ENCODE data around the gene ZNF593OS. TPM values are rescaled to one million over a fixed set of nuclear protein-coding genes. Genes with fewer than 3 reads are reported as not detected.

The ZNF593OS gene
- total and polyA plus RNA-seq, 2 of the 8 experiments (the other 6 are each of a cell fraction or from before 2014, with no cell fraction given), result not detected

DNA sequence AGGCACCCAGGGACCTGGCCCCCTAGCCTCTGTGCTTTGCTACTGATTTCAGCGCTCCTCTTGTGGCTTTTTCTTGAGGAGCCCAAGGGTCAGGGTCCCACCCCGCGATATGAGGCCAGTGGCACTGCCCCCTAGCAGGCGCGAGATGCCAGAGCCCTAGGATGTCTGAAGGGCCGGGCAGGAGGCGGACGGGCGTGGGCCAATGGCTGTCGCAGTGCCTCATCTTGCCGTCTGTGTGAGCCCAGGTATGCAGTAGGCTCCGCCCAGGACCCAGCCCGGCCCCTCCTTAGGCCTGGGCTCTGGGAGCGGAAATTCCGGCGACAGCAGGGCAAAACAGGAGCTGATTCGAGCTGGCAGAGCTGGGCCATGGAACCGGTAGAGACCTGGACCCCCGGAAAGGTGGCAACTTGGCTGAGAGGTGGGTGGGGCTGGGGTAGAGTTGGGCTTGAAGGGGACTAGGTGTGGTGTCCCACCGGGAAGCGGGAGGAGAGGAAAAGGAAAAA lies 5.6 kb upstream of the ZNF593OS start, which contains the start of gene CNKSR1:
Gene CNKSR1, plus strand, starts transcription at position 310 of the 503 bp plus-strand sequence. Its CDS starts 57 bp downstream, at position 367.
- Histone ChIP-seq H3K4ac (replicated peaks; ENCODE audit: insufficient read length, low read depth, low read length) (peak within 1 kb of the TSS; percentile 66), H2AFZ (ENCODE audit: low read length) (no peak within 1 kb of the TSS), H2AK5ac (ENCODE audit: low read depth, low read length) (no peak within 1 kb of the TSS), H3K18ac (ENCODE audit: extremely low read depth, low read length) (no peak within 1 kb of the TSS), H3K56ac (replicated peaks; ENCODE audit: insufficient read length, low read depth, low read length) (no peak within 1 kb of the TSS), H4K8ac (ENCODE audit: extremely low read depth, insufficient read depth, low read length) (peak within 1 kb of the TSS; percentile 78; the same call in 1 of the 2 replicates), H4K20me1 (replicated peaks in 1 of 2; ENCODE audit: control insufficient read depth in 1 of 2, insufficient read depth in 2 of 2, low read length in 2 of 2) (peaks cover 0 to 2% of the 10 kb centered on the region in 2 experiments), H3K79me1 (ENCODE audit: low read depth, low read length) (no peaks in the 10 kb centered on the region; the same call in 1 of the 2 replicates), H3K23ac (ENCODE audit: insufficient read length) (no peak within 1 kb of the TSS), H3K14ac (ENCODE audit: insufficient read length) (no peak within 1 kb of the TSS), H2BK20ac (ENCODE audit: low read length) (no peak within 1 kb of the TSS), H2BK15ac (ENCODE audit: low read length) (no peak within 1 kb of the TSS; the same call in 1 of the 2 replicates), H3K36me3 (ENCODE audit: control insufficient read depth in 2 of 4, insufficient read depth in 4 of 4, low read length in 3 of 4) (peaks cover 0 to 3% (median 0%) of the 10 kb centered on the region in 4 experiments; a peak in 1 of 8 replicates), H2BK5ac (ENCODE audit: low read depth, low read length) (no peak within 1 kb of the TSS), H3K4me1 (replicated peaks in 1 of 4; ENCODE audit: control insufficient read depth in 3 of 4, insufficient read depth in 4 of 4, low read length in 3 of 4) (peaks cover 0 to 2% (median 0%) of the 10 kb centered on the region in 4 experiments; a peak in 4 of 7 replicates), H3K27ac (ENCODE audit: low read depth, low read length) (peak within 1 kb of the TSS; percentile 75), H2BK12ac (ENCODE audit: low read depth, low read length) (no peak within 1 kb of the TSS), H3K4me3 (ENCODE audit: extremely low read depth in 1 of 4, insufficient read depth in 2 of 4, low read depth in 3 of 4, low read length in 4 of 4) (peak within 1 kb of the TSS; percentile 25 to 54 (median 32); a peak in 5 of 8 replicates), H4K5ac (ENCODE audit: insufficient read length, low read depth, low read length) (peak within 1 kb of the TSS; percentile 27), H2BK120ac (replicated peaks; ENCODE audit: low read depth, low read length) (no peak within 1 kb of the TSS), H3K4me2 (ENCODE audit: insufficient read depth in 1 of 2, low read depth in 2 of 2, low read length in 2 of 2) (peak within 1 kb of the TSS; percentile 26 to 76; a peak in 3 of 4 replicates), H3K79me2 (ENCODE audit: control insufficient read depth in 1 of 2, insufficient read depth in 2 of 2, low read length in 2 of 2) (no peaks in the 10 kb centered on the region), H3K27me3 (replicated peaks in 1 of 4; ENCODE audit: control insufficient read depth in 3 of 4, extremely low read depth in 1 of 4, insufficient read depth in 3 of 4, low read length in 3 of 4) (no peaks in the 10 kb centered on the region), H4K91ac (replicated peaks; ENCODE audit: insufficient read length, low read length) (no peak within 1 kb of the TSS), H3K9me3 (ENCODE audit: insufficient read depth in 2 of 2, low read depth in 1 of 2, low read length in 1 of 2) (no peaks in the 10 kb centered on the region), H3K23me2 (ENCODE audit: low read depth, low read length) (peaks cover 2% of the 10 kb centered on the region; the same call in 1 of the 2 replicates), H3K9ac (replicated peaks in 1 of 4; ENCODE audit: extremely low read depth in 1 of 4, low read depth in 3 of 4, low read length in 3 of 4) (peak within 1 kb of the TSS in 3 of 4 experiments; percentile 34 to 66 (median 40); a peak in 3 of 7 replicates)
- ChIA-PET POLR2A (ENCODE audit: partially characterized antibody) (interaction anchor here (0.6 to 3.9 kb wide), 4 partner anchors 8 to 102 kb away, joined by 3 to 22 read pairs (median 3); partner anchors contain the start of genes C1orf232, CATSPER4 and SH3BGRL3), CTCF (ENCODE audit: partially characterized antibody) (interaction anchor here (0.5 to 16.2 kb wide), 16 partner anchors 9 to 293 kb away, joined by 3 to 159 read pairs (median 4); partner anchors contain the start of genes CATSPER4, CEP85 and SH3BGRL3)
- 13% methylated on average over 19 of the region's 21 CpGs; no CpG with 5 or more reads in 1 of the 2 experiments for WGBS, 2 experiments (ENCODE audit: extremely low coverage in 1 of 2, insufficient coverage in 1 of 2, insufficient read length in 1 of 2, insufficient replicate concordance in 2 of 2, low coverage in 1 of 2, low lambda C conversion rate in 2 of 2, missing lambda C conversion rate in 1 of 2)
- DNase-seq (ENCODE audit: low read depth in 1 of 2, low spot score in 2 of 2) (peak; percentile 89 to 90), FAIRE-seq (no peak)
- TF ChIP-seq HDAC2 (IDR thresholded peaks at IDR 0.05; ENCODE audit: borderline replicate concordance in 1 of 2, low read depth in 2 of 2, low read length in 2 of 2) (peak in 1 of 2 experiments; percentile 54; a peak in 1 of 4 replicates), TAF7 (optimal IDR thresholded peaks at IDR 0.05; ENCODE audit: borderline replicate concordance, low read depth, low read length) (peak; percentile 48), SUZ12 (IDR thresholded peaks at IDR 0.05; ENCODE audit: low read length) (no peak), YY1 (IDR thresholded peaks at IDR 0.05; ENCODE audit: low read depth, low read length) (peak; percentile 77), KDM1A (IDR thresholded peaks at IDR 0.05; ENCODE audit: borderline replicate concordance, low read length) (peak; percentile 10; the same call in 1 of the 2 replicates), ASH2L (IDR thresholded peaks at IDR 0.05; ENCODE audit: low read length) (no peak), POLR2A (IDR thresholded peaks at IDR 0.05; ENCODE audit: control extremely low read depth in 1 of 2, low read depth in 2 of 2, low read length in 2 of 2) (peak in 1 of 2 experiments; percentile 42; a peak in 1 of 3 replicates), ZNF274 (IDR thresholded peaks at IDR 0.05; ENCODE audit: borderline replicate concordance, extremely low read depth, low read length) (no peak), TAF1 (IDR thresholded peaks at IDR 0.05; ENCODE audit: low read depth, low read length) (peak; percentile 59)
- TF ChIP-seq, protein P1, sequence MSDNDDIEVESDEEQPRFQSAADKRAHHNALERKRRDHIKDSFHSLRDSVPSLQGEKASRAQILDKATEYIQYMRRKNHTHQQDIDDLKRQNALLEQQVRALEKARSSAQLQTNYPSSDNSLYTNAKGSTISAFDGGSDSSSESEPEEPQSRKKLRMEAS (IDR thresholded peaks at IDR 0.05), result peak; percentile 70
- TF ChIP-seq, protein P2, sequence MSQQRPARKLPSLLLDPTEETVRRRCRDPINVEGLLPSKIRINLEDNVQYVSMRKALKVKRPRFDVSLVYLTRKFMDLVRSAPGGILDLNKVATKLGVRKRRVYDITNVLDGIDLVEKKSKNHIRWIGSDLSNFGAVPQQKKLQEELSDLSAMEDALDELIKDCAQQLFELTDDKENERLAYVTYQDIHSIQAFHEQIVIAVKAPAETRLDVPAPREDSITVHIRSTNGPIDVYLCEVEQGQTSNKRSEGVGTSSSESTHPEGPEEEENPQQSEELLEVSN (IDR thresholded peaks at IDR 0.05), result no peak

Data from H1 (cell line).